K562 (cell line): ENCODE data around the gene CCDC174. TPM values are rescaled to one million over a fixed set of nuclear protein-coding genes. Genes with fewer than 3 reads are reported as not detected.

Experiments
- ATAC-seq: fragments of 200-7000 bp; cut with Tn5 transposase; 3 replicates; pipeline ENCODE4 v1.9.1; 2020; ENCODE audit warnings: moderate library complexity
- BruUV-seq: library from RNA; stranded (reverse); fragments of 400-500 nt; replicated peaks from 2 replicates; lab custom pipeline; 2021; lab: Mats Ljungman, UMichigan
- CTCF ChIA-PET: fragments of 300-600 bp; formaldehyde crosslinking; extraction: SDS; loops from one replicate; lab custom pipeline; 2021; ENCODE audit warnings: low intra/inter-chr PET ratio; lab: Yijun Ruan, JAX
- POLR2A ChIA-PET: fragments of 300-600, 350-650 bp; sonication (Branson Sonifier 250); formaldehyde crosslinking; extraction: SDS; loops from one replicate; lab custom pipeline; 2021; ENCODE audit warnings: antibody characterized with exemption, inconsistent platforms; lab: Yijun Ruan, JAX
- DNase-seq, 4 experiments: peaks; one replicate each; pipeline versions ENCODE4 v3.0.0 to v3.0.0-alpha.2; 2011 to 2018; ENCODE audit warnings: low spot score in 3 of 4, mixed read lengths in 3 of 4; ENCODE audit errors: extremely low read depth in 1 of 4
- FAIRE-seq: peaks from 2 replicates; lab custom pipeline; 2011; peaks lifted over from hg19 to GRCh38; lab: Jason Lieb, UNC
- H2AFZ ChIP-seq: 2 replicates; pipeline ENCODE4 v1.6.0; 2011; ENCODE audit warnings: low read depth, low read length, control low read depth, inconsistent platforms
- H3K27ac ChIP-seq: fragments of 200-600 bp; 3 replicates; pipeline ENCODE4 v1.8.0; 2011; ENCODE audit warnings: low read depth, mild to moderate bottlenecking, control low read depth, inconsistent platforms, low read length, moderate library complexity, mixed read lengths; ENCODE audit errors: extremely low read depth
- H3K27me3 ChIP-seq, 2 experiments: fragments of 300-600 bp in 1 of 2; 2 replicates in 1 of 2; 3 replicates in 1 of 2; pipeline versions ENCODE4 v1.6.0 to v1.8.0; 2011; ENCODE audit warnings: inconsistent platforms in 2 of 2, low read length in 2 of 2, mild to moderate bottlenecking in 1 of 2, mixed read lengths in 1 of 2, moderate library complexity in 1 of 2; ENCODE audit not compliant: control insufficient read depth in 2 of 2, insufficient read depth in 2 of 2
- H3K36me3 ChIP-seq: fragments of 300-600 bp; 3 replicates; pipeline ENCODE4 v1.8.0; 2011; ENCODE audit warnings: mild to moderate bottlenecking, low read length, inconsistent platforms; ENCODE audit not compliant: control insufficient read depth, insufficient read depth
- H3K4me1 ChIP-seq, 2 experiments: fragments of 200-600 bp in 1 of 2; replicated peaks in 1 of 2; 2 replicates in 1 of 2; 3 replicates in 1 of 2; pipeline versions ENCODE4 v1.5.1 to v1.8.0; 2011; ENCODE audit warnings: inconsistent platforms in 2 of 2, low read length in 2 of 2, mild to moderate bottlenecking in 1 of 2, mixed read lengths in 1 of 2, moderate library complexity in 1 of 2; ENCODE audit not compliant: control insufficient read depth in 2 of 2, insufficient read depth in 2 of 2
- H3K4me2 ChIP-seq: 2 replicates; pipeline ENCODE4 v1.6.1; 2011; ENCODE audit warnings: low read length, control low read depth, inconsistent platforms, mixed read lengths; ENCODE audit not compliant: insufficient read depth
- H3K4me3 ChIP-seq: fragments of 200-600 bp; sonication (generic), shearing (Covaris generic); 2 replicates; pipeline ENCODE4 v1.5.1; 2016; ENCODE audit warnings: control low read depth, inconsistent platforms
- H3K79me2 ChIP-seq: fragments of 200-600 bp; 3 replicates; pipeline ENCODE4 v1.8.0; 2011; ENCODE audit warnings: low read length, inconsistent platforms; ENCODE audit not compliant: control insufficient read depth, insufficient read depth
- H3K9ac ChIP-seq, 2 experiments: 2 replicates each; pipeline versions ENCODE4 v1.6.0 to v1.6.1; 2011; ENCODE audit warnings: low read depth in 2 of 2, low read length in 2 of 2, control low read depth in 1 of 2, inconsistent platforms in 1 of 2, mild to moderate bottlenecking in 1 of 2, mixed read lengths in 1 of 2; ENCODE audit not compliant: insufficient read depth in 1 of 2
- H3K9me1 ChIP-seq: one replicate; pipeline ENCODE4 v1.6.0; 2011; ENCODE audit warnings: inconsistent platforms, mild to moderate bottlenecking, low read length, moderate library complexity; ENCODE audit not compliant: control insufficient read depth, insufficient read depth
- H3K9me3 ChIP-seq: replicated peaks from 2 replicates; pipeline ENCODE4 v1.5.1; 2011; ENCODE audit warnings: low read depth, low read length, inconsistent platforms; ENCODE audit not compliant: control insufficient read depth, insufficient read depth
- H4K20me1 ChIP-seq: replicated peaks from 2 replicates; pipeline ENCODE4 v1.6.1; 2011; ENCODE audit warnings: low read length, inconsistent platforms, mixed read lengths; ENCODE audit not compliant: control insufficient read depth, insufficient read depth
- CAMTA2 ChIP-seq: fragments of 250-450 bp; sonication (Bioruptor Pico); conservative IDR thresholded peaks from 2 replicates; pipeline ENCODE4 v1.5.1; 2022
- CBFB ChIP-seq: sonication (generic); formaldehyde crosslinking; IDR thresholded peaks from 2 replicates; pipeline ENCODE4 v1.4.0; 2020; ENCODE audit warnings: mild to moderate bottlenecking, missing genetic modification reagents
- CHD4 ChIP-seq: fragments of 200-600 bp; sonication (generic); IDR thresholded peaks from 3 replicates; pipeline ENCODE4 v1.6.1; 2012; ENCODE audit warnings: low read depth, mild to moderate bottlenecking, mixed read lengths, low read length, inconsistent platforms; ENCODE audit not compliant: insufficient read depth, insufficient replicate concordance, poor library complexity, severe bottlenecking
- HDAC2 ChIP-seq: fragments of 450-650 bp; IDR thresholded peaks from 2 replicates; pipeline ENCODE4 v1.6.1; 2016; ENCODE audit warnings: mild to moderate bottlenecking
- HDGF ChIP-seq: fragments of 450-650 bp; IDR thresholded peaks from 2 replicates; pipeline ENCODE4 v1.6.1; 2016
- PHTF2 ChIP-seq: fragments of 250-450 bp; sonication (Bioruptor Pico); IDR thresholded peaks from 2 replicates; pipeline ENCODE4 v1.5.0; 2021; ENCODE audit warnings: mild to moderate bottlenecking
- ZNF830 ChIP-seq: fragments of 250-450 bp; sonication (Bioruptor Pico); IDR thresholded peaks from 2 replicates; pipeline ENCODE4 v1.5.0; 2021; ENCODE audit warnings: mild to moderate bottlenecking
- WGBS: fragments of 100-300 bp; shearing (Covaris generic); methylation state at CpG from one replicate; pipeline ENCODE4 v1.1.6; 2016; ENCODE audit warnings: low coverage, mixed read lengths; ENCODE audit not compliant: insufficient coverage; ENCODE audit errors: missing lambda C conversion rate; 5-methylcytosine and 5-hydroxymethylcytosine counted together
- in situ Hi-C: fragments of 300-500 bp; cut with MboI; formaldehyde crosslinking; loops from 4 replicates; pipeline ENCODE4 v1.15.0; 2018; ENCODE audit warnings: inconsistent platforms, mixed read lengths
- intact Hi-C: fragments of 100-400 bp; cut with micrococcal nuclease; formaldehyde crosslinking; loops from 2 replicates; pipeline ENCODE4 v1.14.2; 2022
- polyA plus RNA-seq, 8 experiments: library from polyadenylated mRNA; depleted of rRNA in 4 of 8; stranded (reverse) in 5 of 8; unstranded in 3 of 8; fragments of >200 nt; fragmentation: Nextera tagmentation in 2 of 8; fragmentation: Illumina TruSeq in 1 of 8; extraction: Ambion mirVana in 2 of 8; extraction: Trizol in 1 of 8; gene quantifications; 2 replicates each; pipeline versions ENCODE4 v1.2.1 to v1.2.3, GENCODE V29; 2011 to 2014; ENCODE audit warnings: inconsistent platforms in 1 of 8, missing spikeins in 1 of 8
- total RNA-seq, 7 experiments: library from RNA; depleted of rRNA in 6 of 7; stranded (reverse); fragments of >200 nt in 6 of 7; fragmentation: Illumina TruSeq in 2 of 7; extraction: Trizol in 2 of 7; gene quantifications; 2 replicates each; pipeline versions ENCODE4 v1.2.1 to v1.2.3, GENCODE V29; 2011 to 2021; ENCODE audit warnings: low replicate concordance in 1 of 7
- TF ChIP-seq, protein P1 (sequence below): fragments of 250-450 bp; sonication (Bioruptor Pico); IDR thresholded peaks from 2 replicates; pipeline ENCODE4 v1.5.0; 2021; ENCODE audit warnings: mild to moderate bottlenecking, moderate library complexity

CCDC174 gene
- total and polyA plus RNA-seq, 9 of the 15 experiments (the other 6 are each of a cell fraction or from before 2014, with no cell fraction given), result 7.4 to 41.0 (median 28.5) TPM

DNA sequence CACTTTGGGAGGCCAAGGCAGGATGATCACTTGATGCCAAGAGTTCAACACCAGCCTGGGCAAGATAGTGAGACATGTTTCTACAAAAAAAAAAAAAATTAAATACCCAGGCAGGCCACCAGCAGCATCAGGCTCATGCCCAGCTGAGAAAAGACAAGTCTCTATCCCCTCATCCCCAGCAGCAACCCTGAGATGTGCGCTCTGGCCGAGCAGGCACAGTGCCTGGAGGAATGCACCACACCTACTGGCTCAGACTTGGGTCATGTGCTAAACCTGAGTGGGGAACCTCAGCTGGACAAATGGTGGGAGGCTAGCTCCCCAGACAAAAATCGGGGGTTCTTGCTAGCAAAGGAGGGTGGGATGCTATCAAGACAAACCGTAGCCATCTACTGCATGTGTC is 10.2 kb upstream of the CCDC174 start:
- Histone ChIP-seq H4K20me1 (peaks cover 4% of the 10 kb centered on the region; the same call in 1 of the 2 replicates), H3K9me1 (no peaks in the 10 kb centered on the region), H3K9me3 (no peaks in the 10 kb centered on the region), H3K4me2 (no peak overlapping the region), H3K4me3 (no peak overlapping the region), H3K27ac (no peak overlapping the region), H3K9ac (no peak overlapping the region), H3K27me3 (peaks cover 43 to 49% of the 10 kb centered on the region in 2 experiments), H3K36me3 (no peaks in the 10 kb centered on the region), H3K79me2 (no peaks in the 10 kb centered on the region), H2AFZ (no peak overlapping the region), H3K4me1 (peaks cover 6 to 8% of the 10 kb centered on the region in 2 experiments; a peak in 4 of 5 replicates)
- 0% methylated on average over 4 of the region's 4 CpGs for WGBS
- no peak for TF ChIP-seq HDGF
- TF ChIP-seq HDAC2, result no peak
- TF ChIP-seq CBFB (CRISPR knock-in tag), result no peak
- TF ChIP-seq, protein P1, sequence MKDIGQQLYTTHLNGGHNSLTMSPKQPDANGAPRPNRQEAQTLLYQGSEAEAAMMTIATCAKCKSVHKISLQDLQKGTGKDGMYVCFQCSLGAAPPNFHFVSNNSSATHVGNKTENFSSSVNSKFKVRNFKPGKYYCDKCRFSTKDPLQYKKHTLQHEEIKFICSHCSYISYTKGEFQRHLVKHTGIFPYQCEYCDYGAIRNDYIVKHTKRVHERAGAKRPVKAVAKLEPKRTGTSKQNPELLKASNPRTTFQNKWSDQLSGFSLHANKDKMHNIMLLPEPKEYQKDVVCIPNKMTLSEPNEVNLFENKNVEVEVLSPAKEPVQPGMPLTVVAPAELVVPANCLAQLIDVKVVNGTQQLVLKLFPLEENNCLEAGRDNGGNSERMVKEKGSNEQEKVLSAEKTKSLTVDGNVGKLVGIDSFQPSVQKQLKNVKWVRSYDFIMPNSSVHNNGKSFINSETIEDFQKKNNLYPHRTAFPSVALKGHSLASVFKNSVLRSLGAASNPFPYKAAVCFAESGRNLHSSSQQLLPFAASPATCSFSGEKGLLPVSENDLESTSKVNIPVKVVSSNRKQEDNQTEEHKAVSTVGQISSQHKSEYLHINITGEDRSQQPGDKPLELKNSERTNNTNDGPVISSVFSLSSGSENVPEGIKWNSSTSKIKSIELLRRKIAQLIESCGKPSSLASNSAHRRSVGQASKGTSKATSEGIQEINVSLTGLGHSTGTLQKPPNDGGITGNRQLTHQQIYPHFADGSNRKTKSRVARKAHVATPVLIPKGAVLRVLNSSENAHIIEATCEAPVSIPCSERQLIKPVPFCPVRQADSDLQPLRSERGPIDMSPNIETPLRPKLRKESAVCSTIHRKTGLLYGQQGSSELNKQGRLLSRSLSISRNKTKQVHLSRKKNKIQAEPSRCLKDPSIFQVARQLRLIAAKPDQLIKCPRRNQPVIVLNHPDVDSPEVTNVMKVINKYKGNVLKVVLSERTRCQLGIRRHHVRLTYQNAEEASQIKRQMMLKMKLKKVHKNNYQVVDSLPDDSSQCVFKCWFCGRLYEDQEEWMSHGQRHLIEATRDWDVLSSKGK, result no peak
- TF ChIP-seq ZNF830, result no peak
- no peak for TF ChIP-seq PHTF2 (CRISPR knock-in tag)
- TF ChIP-seq CHD4, result no peak
- no peak for TF ChIP-seq CAMTA2 (CRISPR knock-in tag)
- ChIA-PET CTCF (no interaction called here), POLR2A (interaction anchor here (0.6 to 1.0 kb wide), 2 partner anchors 10 to 375 kb away, joined by 4 to 5 read pairs; partner anchors contain the start of gene CCDC174)
- no peak for FAIRE-seq
- intact Hi-C loops, result no loop called here
- in situ Hi-C loops, result no loop called here
- no TSS peak for BruUV-seq
- DNase-seq, result no peak
- ATAC-seq, result no peak
